Fibroblast of villous mesenchyme (primary cell): ENCODE results near the gene HIVEP3. TPM values are rescaled to one million over a fixed set of nuclear protein-coding genes. Genes with fewer than 3 reads are reported as not detected.

Experiments used
- DNase-seq: peaks from one replicate; pipeline ENCODE4 v3.0.0-alpha.2; 2010; ENCODE audit warnings: low read depth
- H3K4me3 ChIP-seq: 2 replicates; pipeline ENCODE4 v1.5.1; 2011; ENCODE audit warnings: low read depth, mild to moderate bottlenecking, low read length
- total RNA-seq: library from RNA; depleted of rRNA; stranded (reverse); fragments of >200 nt; gene quantifications from 2 replicates; pipeline ENCODE4 v1.2.3, GENCODE V29; 2012
- TF ChIP-seq, protein P1 (sequence below): IDR thresholded peaks from 2 replicates; pipeline ENCODE4 v1.5.1; 2012; ENCODE audit warnings: low read depth, mild to moderate bottlenecking, low read length; ENCODE audit not compliant: insufficient read depth

HIVEP3 gene
- total RNA-seq, 1 donor = 0.86 TPM

DNA sequence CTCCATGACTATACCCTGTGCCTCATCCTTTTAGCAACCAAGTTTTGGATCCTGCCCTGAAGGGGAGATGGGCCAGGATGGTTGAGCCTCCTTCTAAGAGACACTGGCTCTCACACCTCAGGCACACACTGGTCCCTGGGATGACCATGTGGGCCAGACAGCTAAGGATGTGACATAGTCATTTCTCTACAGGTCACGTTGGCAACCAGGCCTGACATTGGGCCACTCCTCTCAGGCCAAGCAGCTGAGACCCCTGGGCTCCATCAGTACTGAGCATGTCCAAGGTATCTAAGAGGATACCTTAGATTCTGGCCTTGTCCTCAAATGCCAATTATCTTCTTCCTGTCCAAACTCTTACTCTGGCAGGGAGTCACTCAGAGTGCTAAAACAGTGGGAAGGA, 238.7 kb downstream of the HIVEP3 start:
- no peak for DNase-seq
- H3K4me3 ChIP-seq = no peak overlapping the region
- TF ChIP-seq, protein P1, sequence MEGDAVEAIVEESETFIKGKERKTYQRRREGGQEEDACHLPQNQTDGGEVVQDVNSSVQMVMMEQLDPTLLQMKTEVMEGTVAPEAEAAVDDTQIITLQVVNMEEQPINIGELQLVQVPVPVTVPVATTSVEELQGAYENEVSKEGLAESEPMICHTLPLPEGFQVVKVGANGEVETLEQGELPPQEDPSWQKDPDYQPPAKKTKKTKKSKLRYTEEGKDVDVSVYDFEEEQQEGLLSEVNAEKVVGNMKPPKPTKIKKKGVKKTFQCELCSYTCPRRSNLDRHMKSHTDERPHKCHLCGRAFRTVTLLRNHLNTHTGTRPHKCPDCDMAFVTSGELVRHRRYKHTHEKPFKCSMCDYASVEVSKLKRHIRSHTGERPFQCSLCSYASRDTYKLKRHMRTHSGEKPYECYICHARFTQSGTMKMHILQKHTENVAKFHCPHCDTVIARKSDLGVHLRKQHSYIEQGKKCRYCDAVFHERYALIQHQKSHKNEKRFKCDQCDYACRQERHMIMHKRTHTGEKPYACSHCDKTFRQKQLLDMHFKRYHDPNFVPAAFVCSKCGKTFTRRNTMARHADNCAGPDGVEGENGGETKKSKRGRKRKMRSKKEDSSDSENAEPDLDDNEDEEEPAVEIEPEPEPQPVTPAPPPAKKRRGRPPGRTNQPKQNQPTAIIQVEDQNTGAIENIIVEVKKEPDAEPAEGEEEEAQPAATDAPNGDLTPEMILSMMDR = no peak

DNA sequence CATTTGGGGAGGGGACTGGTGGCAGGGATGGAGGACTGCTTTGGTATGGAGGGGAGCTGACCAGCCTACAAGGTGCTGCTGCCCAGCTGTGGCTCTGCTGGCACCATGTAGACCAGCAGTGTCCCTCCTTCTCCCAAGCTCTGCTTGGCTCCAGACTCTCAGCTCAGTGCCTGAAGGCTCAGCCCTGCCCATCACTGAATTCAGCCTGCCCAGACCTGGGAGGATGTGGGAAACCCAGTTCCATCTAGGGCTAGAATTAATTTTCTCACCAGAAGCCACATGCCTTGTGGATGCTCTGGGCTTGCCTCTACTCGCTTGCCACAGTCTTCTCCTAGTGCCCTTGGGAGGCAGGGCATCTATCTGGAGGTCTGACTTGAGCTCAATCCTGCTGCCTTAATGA, 239.2 kb downstream of the HIVEP3 start:
- TF ChIP-seq, protein P1 = no peak
- DNase-seq = no peak
- no peak overlapping the region for H3K4me3 ChIP-seq

DNA sequence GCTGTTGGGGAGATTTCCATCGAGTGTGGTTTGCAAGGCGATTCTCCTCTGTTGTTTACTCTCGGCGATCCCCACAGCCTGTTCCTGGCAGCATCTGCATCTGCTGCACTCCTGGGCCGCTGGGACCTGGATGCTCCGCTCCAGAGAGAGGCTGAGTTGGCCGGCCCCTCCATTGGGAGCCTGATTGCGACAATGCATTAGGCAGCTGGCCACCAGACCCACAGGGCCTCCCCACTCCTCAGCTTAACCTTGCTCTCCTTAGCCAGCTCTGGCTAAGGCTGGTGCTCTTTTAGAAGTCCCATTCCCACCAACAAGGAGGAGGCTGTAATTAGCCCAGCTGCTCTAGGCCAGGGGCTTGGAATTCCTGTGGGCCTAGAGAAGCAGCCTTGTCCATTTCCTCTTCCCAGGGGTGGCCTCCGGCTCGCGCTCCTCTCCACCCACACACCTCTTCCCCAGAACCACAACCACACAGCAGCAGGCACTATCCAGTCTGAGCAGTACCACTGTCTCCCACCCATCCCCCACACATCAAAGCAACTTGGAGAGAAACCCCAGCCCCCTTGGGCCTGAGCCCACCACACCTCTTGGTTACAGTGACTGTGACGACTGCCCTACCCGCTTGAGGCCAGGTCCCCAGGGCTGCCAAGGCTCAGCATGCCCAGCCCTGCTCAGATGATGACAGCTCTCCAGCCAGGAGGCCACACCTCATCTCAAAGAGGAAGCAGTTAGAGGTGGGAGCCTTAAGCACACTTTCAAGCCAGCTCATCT, 240.4 kb downstream of the HIVEP3 start:
- DNase-seq = peak; percentile 66
- TF ChIP-seq, protein P1 = no peak
- no peak overlapping the region for H3K4me3 ChIP-seq

DNA sequence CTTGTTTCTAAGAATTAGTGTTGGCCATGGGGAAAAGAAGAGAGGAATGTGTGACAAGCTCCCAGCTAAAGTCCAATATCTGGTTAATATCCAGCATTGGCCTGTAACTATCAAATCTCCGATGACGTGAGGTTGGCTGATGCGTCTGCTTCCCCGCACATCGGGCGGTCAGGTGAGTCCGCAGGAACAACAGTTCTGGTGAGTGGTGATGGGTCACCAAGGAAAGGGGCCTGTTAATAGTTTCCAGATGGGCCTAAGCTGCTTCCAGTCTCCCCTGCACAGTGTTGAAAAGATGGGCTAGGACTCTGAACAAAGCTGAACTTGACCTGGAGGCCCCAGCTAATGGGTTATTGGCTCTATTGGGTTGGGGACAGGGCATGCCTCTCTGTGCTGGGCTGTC, 241.1 kb downstream of the HIVEP3 start:
- TF ChIP-seq, protein P1 = no peak
- DNase-seq = no peak
- H3K4me3 ChIP-seq = no peak overlapping the region

DNA sequence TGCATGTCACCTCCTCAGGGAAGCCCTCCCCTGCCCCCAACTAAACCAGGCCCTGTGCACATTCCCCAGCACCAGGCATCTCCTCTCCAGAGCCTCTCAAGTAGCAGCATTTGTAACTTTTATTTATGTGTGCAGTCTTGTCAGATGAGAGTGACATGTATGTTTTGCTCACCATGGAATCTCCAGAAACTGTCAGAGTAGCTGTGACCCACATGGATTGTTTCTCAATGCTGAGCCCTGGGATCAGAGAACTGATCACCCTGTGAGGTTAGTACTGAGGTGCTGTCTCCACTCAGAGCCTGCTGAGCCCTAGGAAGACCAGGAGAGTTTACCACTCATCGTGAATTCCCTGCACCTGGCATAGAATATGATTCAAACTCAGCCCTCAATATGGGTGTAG, 243.3 kb downstream of the HIVEP3 start:
- no peak overlapping the region for H3K4me3 ChIP-seq
- TF ChIP-seq, protein P1 = no peak
- DNase-seq = no peak

DNA sequence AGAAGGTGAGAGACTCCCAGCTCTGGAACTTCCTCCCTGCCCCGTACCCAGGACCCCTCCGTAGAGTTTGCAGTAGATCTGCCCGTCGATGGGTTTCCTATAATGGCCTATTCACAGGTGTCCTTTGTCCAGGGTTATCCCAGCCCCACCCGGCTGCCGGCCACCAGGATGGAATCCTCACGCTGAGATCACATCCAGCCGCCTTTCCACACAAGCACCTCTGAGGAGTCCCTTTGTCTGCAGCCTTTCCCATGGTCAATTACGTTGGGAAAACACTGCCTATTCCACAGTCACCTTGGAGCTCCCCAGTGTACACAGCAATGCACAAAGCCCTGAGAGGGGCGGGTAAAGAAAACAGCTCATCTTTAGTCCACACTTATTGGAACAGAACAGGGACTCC, 244.2 kb downstream of the HIVEP3 start:
- H3K4me3 ChIP-seq = no peak overlapping the region
- TF ChIP-seq, protein P1 = no peak
- DNase-seq = no peak

DNA sequence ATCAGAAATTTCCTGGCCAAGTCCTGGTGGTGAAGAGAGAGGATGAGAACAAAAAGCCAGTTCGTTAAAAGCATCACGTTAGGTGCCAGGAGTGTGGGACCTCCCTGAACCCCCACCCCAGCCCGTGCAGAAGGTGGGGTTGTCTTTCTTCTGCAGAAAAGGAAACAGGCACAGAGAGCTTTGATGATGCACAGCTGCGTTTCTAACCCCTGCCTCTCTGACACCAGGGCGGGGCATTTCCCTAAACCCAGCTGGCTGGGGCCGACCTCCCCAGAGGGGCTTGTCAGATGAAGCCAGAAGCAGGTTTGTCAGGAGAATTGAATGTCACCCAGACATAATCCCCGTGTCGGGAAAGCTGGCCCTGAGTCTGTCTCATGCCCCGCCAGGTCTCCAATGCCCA, 244.9 kb downstream of the HIVEP3 start:
- H3K4me3 ChIP-seq = no peak overlapping the region
- peak; percentile 31 for DNase-seq
- TF ChIP-seq, protein P1 = no peak
